Kidney (tissue), 14 donors: ENCODE results near the gene GXYLT1. TPM values are rescaled to one million over a fixed set of nuclear protein-coding genes. Genes with fewer than 3 reads are reported as not detected.
"Not testable (repeated sequence)": the region's sequence is repeated elsewhere in the genome, so short reads cannot be mapped to it uniquely, and the experiment has no call there.

Source experiments
- DNase-seq, 5 donors: peaks; one replicate each; pipeline ENCODE4 v3.0.0-alpha.2; 2013 to 2020
- FAIRE-seq: peaks from 2 replicates; lab custom pipeline; 2012; peaks lifted over from hg19 to GRCh38; lab: Jason Lieb, UNC
- H3K27ac ChIP-seq, 2 donors: one replicate each; pipeline ENCODE4 v1.7.0; 2013; ENCODE audit warnings: low read depth in 2 of 2, low read length in 2 of 2, inconsistent platforms in 1 of 2
- H3K27me3 ChIP-seq: one replicate; pipeline ENCODE4 v1.7.1; 2013; ENCODE audit warnings: low read length, inconsistent platforms; ENCODE audit not compliant: control insufficient read depth, insufficient read depth
- H3K36me3 ChIP-seq, 3 donors: one replicate each; pipeline versions ENCODE4 v1.7.0 to v1.7.1; 2013; ENCODE audit warnings: low read length in 3 of 3, control low read depth in 1 of 3, inconsistent platforms in 1 of 3; ENCODE audit not compliant: insufficient read depth in 3 of 3, control insufficient read depth in 2 of 3
- H3K4me1 ChIP-seq, 3 donors: one replicate each; pipeline versions ENCODE4 v1.7.0 to v1.7.1; 2013; ENCODE audit warnings: low read length in 3 of 3, inconsistent platforms in 1 of 3, low read depth in 1 of 3; ENCODE audit not compliant: control insufficient read depth in 2 of 3, insufficient read depth in 2 of 3
- H3K4me3 ChIP-seq, 3 donors: one replicate each; pipeline versions ENCODE4 v1.7.0 to v1.8.1; 2013; ENCODE audit warnings: low read length in 3 of 3, control low read depth in 1 of 3, inconsistent platforms in 1 of 3
- H3K9ac ChIP-seq, 3 donors: one replicate each; pipeline versions ENCODE4 v1.7.0 to v1.7.1; 2013; ENCODE audit warnings: low read length in 3 of 3, control low read depth in 1 of 3, inconsistent platforms in 1 of 3
- H3K9me3 ChIP-seq, 3 donors: one replicate each; pipeline versions ENCODE4 v1.7.0 to v1.7.1; 2013; ENCODE audit warnings: low read length in 3 of 3, control low read depth in 1 of 3, inconsistent platforms in 1 of 3; ENCODE audit not compliant: control insufficient read depth in 2 of 3, insufficient read depth in 1 of 3
- intact Hi-C: fragments of 100-400 bp; cut with DNase I; formaldehyde crosslinking; loops from one replicate; pipeline ENCODE4 v1.11.1; 2022
- polyA plus RNA-seq: library from polyadenylated mRNA; stranded (reverse); fragments of 350-450 nt; fragmentation: Illumina TruSeq; extraction: RNeasy Lipid Tissue Mini Kit (QIAGEN cat#74804); gene quantifications from one replicate; pipeline ENCODE4 v1.2.3, GENCODE V29; 2014; ENCODE audit warnings: low read depth, low replicate concordance; ENCODE audit not compliant: insufficient read depth
- total RNA-seq: library from RNA; stranded (reverse); fragmentation: NEBNext Ultra II Directional; extraction: Animal tissue kit (Norgen Biotek cat#: 25700); gene quantifications from one replicate; pipeline ENCODE4 v1.2.1, GENCODE V29; 2021
- TF ChIP-seq, protein P1 (sequence below): IDR thresholded peaks from 3 replicates; pipeline ENCODE4 v1.5.1; 2012; ENCODE audit warnings: mild to moderate bottlenecking, moderate library complexity, borderline replicate concordance; ENCODE audit not compliant: insufficient read depth; ENCODE audit errors: extremely low read depth
- donor health status: control.
- donor health status: control.
- donor health status: control.
- donor health status: control.
- donor health status: control.
- donor health status: DM: yes; HTN: yes; CAD: no.
- donor health status: Normal renal cell carcinoma (clear cell type).

GXYLT1 gene
- total and polyA plus RNA-seq, 2 donors from 2014 or later: 3.2 to 13.4 TPM

GRCh38 chr12:42190376-42190775 is 45.7 kb upstream of the GXYLT1 start:
- Histone ChIP-seq H3K27ac (no peak overlapping the region), H3K9ac (no peak overlapping the region), H3K9me3 (no peaks in the 10 kb centered on the region), H3K4me1 (no peaks in the 10 kb centered on the region), H3K27me3 (no peaks in the 10 kb centered on the region), H3K36me3 (peaks cover 0 to 4% (median 0%) of the 10 kb centered on the region in 3 donors), H3K4me3 (no peak overlapping the region)
- FAIRE-seq (peak; percentile 87), DNase-seq (no peak)
- intact Hi-C loops: no loop called here
- TF ChIP-seq, protein P1, sequence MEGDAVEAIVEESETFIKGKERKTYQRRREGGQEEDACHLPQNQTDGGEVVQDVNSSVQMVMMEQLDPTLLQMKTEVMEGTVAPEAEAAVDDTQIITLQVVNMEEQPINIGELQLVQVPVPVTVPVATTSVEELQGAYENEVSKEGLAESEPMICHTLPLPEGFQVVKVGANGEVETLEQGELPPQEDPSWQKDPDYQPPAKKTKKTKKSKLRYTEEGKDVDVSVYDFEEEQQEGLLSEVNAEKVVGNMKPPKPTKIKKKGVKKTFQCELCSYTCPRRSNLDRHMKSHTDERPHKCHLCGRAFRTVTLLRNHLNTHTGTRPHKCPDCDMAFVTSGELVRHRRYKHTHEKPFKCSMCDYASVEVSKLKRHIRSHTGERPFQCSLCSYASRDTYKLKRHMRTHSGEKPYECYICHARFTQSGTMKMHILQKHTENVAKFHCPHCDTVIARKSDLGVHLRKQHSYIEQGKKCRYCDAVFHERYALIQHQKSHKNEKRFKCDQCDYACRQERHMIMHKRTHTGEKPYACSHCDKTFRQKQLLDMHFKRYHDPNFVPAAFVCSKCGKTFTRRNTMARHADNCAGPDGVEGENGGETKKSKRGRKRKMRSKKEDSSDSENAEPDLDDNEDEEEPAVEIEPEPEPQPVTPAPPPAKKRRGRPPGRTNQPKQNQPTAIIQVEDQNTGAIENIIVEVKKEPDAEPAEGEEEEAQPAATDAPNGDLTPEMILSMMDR: no peak

GRCh38 chr12:42188275-42188674 is 43.6 kb upstream of the GXYLT1 start:
- H3K36me3 ChIP-seq, DNase-seq, intact Hi-C loops, H3K4me3 ChIP-seq, H3K4me1 ChIP-seq, H3K27ac ChIP-seq, H3K9me3 ChIP-seq, FAIRE-seq, H3K27me3 ChIP-seq, H3K9ac ChIP-seq: not testable (repeated sequence)

GRCh38 chr12:42187799-42188198 is 43.1 kb upstream of the GXYLT1 start:
- H3K27me3 ChIP-seq: no peaks in the 10 kb centered on the region
- no peak for FAIRE-seq
- peaks cover 0 to 4% (median 2%) of the 10 kb centered on the region in 3 donors for H3K36me3 ChIP-seq
- no peak overlapping the region for H3K4me3 ChIP-seq
- no peaks in the 10 kb centered on the region for H3K9me3 ChIP-seq
- H3K9ac ChIP-seq: no peak overlapping the region
- H3K27ac ChIP-seq: no peak overlapping the region
- no peaks in the 10 kb centered on the region for H3K4me1 ChIP-seq
- intact Hi-C loops: no loop called here
- no peak for DNase-seq
- TF ChIP-seq, protein P1: no peak

GRCh38 chr12:42186793-42187192 is 42.1 kb upstream of the GXYLT1 start:
- Histone ChIP-seq H3K4me1 (no peaks in the 10 kb centered on the region), H3K9ac (no peak overlapping the region), H3K27ac (no peak overlapping the region), H3K9me3 (no peaks in the 10 kb centered on the region), H3K27me3 (no peaks in the 10 kb centered on the region), H3K36me3 (peaks cover 0 to 2% (median 0%) of the 10 kb centered on the region in 3 donors), H3K4me3 (no peak overlapping the region)
- intact Hi-C loops: no loop called here
- no peak for FAIRE-seq
- DNase-seq: no peak
- TF ChIP-seq, protein P1: no peak
